ENCODE data around the gene PPM1G. TPM values are rescaled to one million over a fixed set of nuclear protein-coding genes. Genes with fewer than 3 reads are reported as not detected.
A peak's percentile ranks its signal among the peaks of the same experiment; 100 is the strongest.

PPM1G gene
- total RNA-seq, 2 experiments from 2014 or later, result 136 to 159 TPM

DNA sequence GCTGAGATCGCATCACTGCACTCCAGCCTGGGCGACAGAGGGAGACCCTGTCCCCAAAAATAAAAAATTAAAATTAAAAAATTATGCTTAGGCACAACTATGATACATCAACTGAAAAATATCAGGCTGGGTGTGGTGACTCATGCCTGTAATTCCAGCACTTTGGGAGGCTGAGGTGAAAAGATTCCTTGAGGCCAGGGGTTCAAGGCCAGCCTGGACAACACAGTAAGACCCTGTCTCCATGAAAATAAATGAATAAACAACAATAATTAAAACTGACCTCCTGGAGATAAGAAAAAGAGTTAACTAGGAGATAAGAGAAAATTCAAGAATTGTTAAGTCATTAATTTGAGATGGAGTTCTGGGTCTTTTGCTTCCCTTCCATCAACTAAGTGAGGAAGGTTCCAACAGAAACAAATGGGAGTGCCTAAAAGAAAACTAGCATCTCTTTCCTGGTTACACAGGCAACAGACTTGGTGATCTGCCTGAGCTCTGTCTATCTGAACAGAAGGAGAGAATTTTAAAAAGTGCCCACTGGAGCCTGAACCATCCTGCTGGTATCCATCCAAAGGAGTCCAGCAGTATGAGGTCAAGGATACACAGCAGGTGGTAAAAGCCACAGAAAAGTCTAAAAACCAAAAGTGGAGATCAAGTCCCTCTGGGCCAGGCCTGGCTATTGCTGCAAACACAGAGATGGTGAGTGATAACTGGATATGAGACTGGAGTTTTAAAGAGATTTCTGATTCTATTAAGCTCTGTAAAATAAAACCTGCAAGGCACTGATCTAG, 8.8 kb downstream of the PPM1G start:
- CTCF ChIA-PET, result interaction anchor here (0.7 to 1.9 kb wide), 2 partner anchors 282 to 283 kb away, joined by 3 to 4 read pairs; no protein-coding TSS in a partner anchor
- peaks cover 32% of the 10 kb centered on the region for H3K36me3 Mint-ChIP-seq
- no peak for DNase-seq
- peak overlapping the region; percentile 12 for H3K27ac Mint-ChIP-seq
- peaks cover 36% of the 10 kb centered on the region for H3K4me1 Mint-ChIP-seq
- H3K4me3 Mint-ChIP-seq, result no peak overlapping the region
- ATAC-seq, result no peak
- H3K27me3 Mint-ChIP-seq, result no peaks in the 10 kb centered on the region
- no peaks in the 10 kb centered on the region for H3K9me3 Mint-ChIP-seq (ENCODE audit: low read depth)

DNA sequence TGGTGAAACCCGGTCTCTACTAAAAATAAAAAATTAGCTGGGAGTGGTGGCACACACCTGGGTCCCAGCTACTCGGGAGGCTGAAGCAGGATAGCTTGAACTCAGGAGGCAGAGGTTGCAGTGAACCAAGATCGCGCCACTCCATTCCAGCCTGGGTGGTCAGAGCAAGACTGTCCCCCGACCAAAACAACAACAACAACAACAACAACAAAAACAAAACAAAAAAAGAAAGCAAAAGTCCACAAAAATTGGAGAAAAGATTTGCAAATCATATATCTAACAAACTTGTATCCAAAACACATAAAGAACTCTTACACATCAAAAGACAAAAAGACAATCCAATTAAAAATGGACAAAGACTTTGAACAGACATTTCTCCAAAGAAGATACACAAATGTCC, 10.4 kb downstream of the PPM1G start:
- H3K36me3 Mint-ChIP-seq, result peaks cover 33% of the 10 kb centered on the region
- H3K4me3 Mint-ChIP-seq, result no peak overlapping the region
- CTCF ChIA-PET, result no interaction called here
- no peak for DNase-seq
- H3K27ac Mint-ChIP-seq, result peak overlapping the region; percentile 61
- H3K27me3 Mint-ChIP-seq, result no peaks in the 10 kb centered on the region
- H3K9me3 Mint-ChIP-seq (ENCODE audit: low read depth), result no peaks in the 10 kb centered on the region
- peaks cover 40% of the 10 kb centered on the region for H3K4me1 Mint-ChIP-seq
- ATAC-seq, result no peak

DNA sequence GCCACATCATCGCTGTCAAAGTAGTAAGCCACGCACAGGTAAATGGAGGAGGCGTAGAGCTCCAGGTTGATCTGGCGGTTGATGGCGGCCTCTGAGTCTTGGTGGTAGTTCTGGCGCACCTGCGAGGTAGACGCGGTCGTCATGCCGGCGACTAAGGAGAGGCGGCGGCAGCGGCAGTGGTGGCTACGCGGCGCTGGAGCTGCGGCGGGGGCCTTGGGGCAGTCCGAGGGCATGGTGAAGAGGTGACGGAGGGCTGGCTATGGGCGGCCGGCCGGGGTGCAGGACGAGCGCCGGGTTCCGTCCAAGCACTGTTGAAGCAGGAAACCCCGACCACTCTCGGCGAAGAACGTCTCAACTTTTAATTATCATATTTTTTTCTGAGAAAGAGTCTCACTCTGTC, 16.2 kb downstream of the PPM1G start:
- Mint-ChIP-seq H3K9me3 (ENCODE audit: low read depth) (no peaks in the 10 kb centered on the region), H3K27ac (peak overlapping the region; percentile 23), H3K4me3 (no peak overlapping the region), H3K36me3 (peaks cover 43% of the 10 kb centered on the region), H3K4me1 (peaks cover 35% of the 10 kb centered on the region), H3K27me3 (no peaks in the 10 kb centered on the region)
- ATAC-seq (no peak), DNase-seq (no peak)
- CTCF ChIA-PET, result no interaction called here

DNA sequence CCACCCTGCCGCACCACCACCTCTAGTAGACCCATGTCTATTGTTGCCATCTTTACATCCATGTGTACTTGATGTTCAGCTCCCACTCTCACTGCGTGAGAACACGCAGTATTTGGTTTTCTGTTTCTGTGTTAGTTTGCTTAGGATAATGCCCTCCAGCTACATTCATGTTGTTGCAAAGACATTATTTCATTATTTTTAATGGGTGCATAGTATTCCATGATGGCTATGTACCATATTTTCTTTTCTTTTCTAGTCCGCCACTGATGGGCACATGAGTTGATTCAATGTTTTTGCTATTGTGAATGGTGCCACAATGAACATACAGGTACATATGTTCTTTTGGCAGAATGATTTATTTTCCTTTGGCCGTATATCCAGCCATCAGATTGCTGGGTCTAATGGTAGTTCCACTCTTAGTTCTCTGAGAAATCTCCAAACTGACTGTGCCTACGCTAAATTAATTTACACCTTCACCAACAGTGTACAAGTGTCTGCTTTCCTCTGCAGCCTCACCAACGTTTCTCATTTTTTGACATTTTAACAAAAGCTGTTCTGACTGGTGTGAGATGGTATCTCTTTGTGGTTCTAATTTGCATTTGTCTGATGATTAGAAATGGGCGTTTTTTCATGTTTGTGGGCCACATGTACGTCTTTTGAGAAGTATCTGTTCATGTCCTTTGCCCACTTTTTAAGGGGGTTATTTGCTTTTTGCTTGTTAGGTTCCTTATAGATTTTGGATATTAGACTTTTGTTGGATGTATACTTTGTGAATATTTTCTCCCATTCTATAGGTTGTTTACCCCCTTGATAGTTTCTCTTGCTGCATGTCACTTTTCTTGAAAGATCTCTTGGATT, 18.3 kb downstream of the PPM1G start:
- Mint-ChIP-seq H3K27ac (peak overlapping the region; percentile 58), H3K9me3 (ENCODE audit: low read depth) (no peaks in the 10 kb centered on the region), H3K4me1 (peaks cover 27% of the 10 kb centered on the region), H3K4me3 (no peak overlapping the region), H3K27me3 (no peaks in the 10 kb centered on the region), H3K36me3 (peaks cover 42% of the 10 kb centered on the region)
- ATAC-seq (no peak), DNase-seq (no peak)
- CTCF ChIA-PET, result no interaction called here

DNA sequence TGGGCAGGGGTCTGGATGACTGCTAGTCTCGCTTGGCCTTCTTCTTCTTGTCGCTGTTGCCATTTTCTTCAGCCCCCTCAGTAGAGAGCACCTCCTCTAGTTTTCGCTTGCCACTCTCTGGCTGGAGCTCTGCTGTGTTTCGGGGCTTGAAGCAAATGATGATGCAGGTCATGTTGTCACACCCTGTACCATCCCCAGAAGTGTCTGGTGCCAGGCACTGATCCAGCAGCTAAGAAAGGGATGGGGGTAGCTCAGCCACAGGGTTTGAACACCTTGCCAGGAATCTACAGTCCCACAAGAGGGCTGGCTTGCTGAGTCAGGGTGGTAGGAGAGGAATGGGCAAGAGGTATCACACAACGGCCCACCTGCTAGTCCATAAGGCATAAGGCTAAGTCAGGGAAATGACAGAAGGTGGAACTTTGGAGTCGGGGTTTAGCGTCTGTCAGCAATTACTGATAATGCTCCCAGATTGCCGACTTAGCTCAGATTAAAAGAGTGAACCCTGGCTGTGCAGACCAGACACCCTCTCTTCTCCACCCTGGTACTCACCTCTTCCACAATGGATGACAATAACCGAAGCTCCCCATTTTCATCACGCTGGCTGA, 27.7 kb downstream of the PPM1G start:
- H3K36me3 Mint-ChIP-seq, result peaks cover 44% of the 10 kb centered on the region

GRCh38 chr2:27380626-27381545, 28.5 kb downstream of the PPM1G start, which contains the start of gene ZNF513:
TSS of gene ZNF513 (minus strand) at chr2:27380734. CDS start at chr2:27380526, 208 bp downstream.
- no peaks in the 10 kb centered on the region for H3K27me3 Mint-ChIP-seq
- peak; percentile 91 for ATAC-seq

More for the DNA sequence above, 27.7 kb downstream of the PPM1G start:
- Mint-ChIP-seq H3K4me3 (peak overlapping the region; percentile 6), H3K9me3 (ENCODE audit: low read depth) (no peaks in the 10 kb centered on the region), H3K4me1 (peaks cover 21% of the 10 kb centered on the region), H3K27me3 (no peaks in the 10 kb centered on the region), H3K27ac (peak overlapping the region; percentile 84)
- ATAC-seq (no peak), DNase-seq (no peak)
- CTCF ChIA-PET, result interaction anchor here (3.4 kb wide), 1 partner anchor 10 kb away, joined by 20 read pairs; the partner anchor contains the start of gene SNX17

DNA sequence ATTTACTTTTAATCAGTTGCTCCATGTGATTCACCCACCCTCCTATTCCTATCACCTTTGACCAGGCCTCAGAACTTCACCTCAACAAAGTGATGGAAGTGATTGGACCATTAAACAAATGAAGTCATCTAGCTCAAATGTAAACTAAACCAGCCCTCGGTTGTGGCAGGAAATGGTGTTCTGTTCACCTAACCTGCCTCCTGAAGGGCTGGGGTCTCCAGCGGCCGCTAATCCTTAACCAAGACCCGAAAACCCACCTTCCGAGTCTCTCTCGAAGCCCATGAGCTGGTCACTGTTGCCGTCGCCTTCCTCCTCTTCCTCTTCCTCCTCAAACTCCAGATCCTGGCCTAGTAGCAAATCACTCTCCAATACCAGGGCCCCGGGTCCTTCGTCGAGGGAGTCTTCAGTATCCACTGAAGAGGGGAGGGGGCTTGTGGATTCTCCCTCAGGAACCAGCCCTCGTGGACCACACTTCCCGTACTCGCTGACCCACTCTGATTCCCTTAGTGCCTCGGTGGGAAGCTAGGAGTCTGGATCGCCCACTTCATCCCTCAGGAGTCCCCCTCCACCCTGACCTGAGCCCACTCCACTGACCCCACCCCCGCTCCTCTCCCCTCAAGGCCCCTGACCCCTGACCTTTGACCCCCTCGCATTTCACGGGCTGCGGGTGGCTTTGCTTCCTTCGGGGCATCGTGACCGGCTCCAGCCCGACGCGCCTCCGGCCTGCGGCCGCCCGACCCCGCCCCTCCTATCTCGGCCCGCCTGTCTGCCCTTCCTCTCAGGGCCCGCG, 29.4 kb downstream of the PPM1G start:
- DNase-seq (peak; percentile 81), ATAC-seq (peak; percentile 66)
- Mint-ChIP-seq H3K9me3 (ENCODE audit: low read depth) (no peaks in the 10 kb centered on the region), H3K27ac (peak overlapping the region; percentile 96), H3K4me3 (peak overlapping the region; percentile 84), H3K27me3 (no peaks in the 10 kb centered on the region), H3K4me1 (peaks cover 21% of the 10 kb centered on the region), H3K36me3 (peaks cover 41% of the 10 kb centered on the region)
- CTCF ChIA-PET, result interaction anchor here (0.9 to 3.4 kb wide), 6 partner anchors 9 to 303 kb away, joined by 3 to 20 read pairs (median 3); partner anchors contain the start of gene SNX17

More at GRCh38 chr2:27380626-27381545, 28.5 kb downstream of the PPM1G start, which contains the start of gene ZNF513:
- peak; percentile 93 for DNase-seq
- H3K4me1 Mint-ChIP-seq, result peaks cover 21% of the 10 kb centered on the region
- CTCF ChIA-PET, result interaction anchor here (1.3 to 3.4 kb wide), 2 partner anchors 10 to 50 kb away, joined by 3 to 20 read pairs; partner anchors contain the start of gene SNX17
- peaks cover 46% of the 10 kb centered on the region for H3K36me3 Mint-ChIP-seq
- peak within 1 kb of the TSS; percentile 96 for H3K27ac Mint-ChIP-seq
- no peaks in the 10 kb centered on the region for H3K9me3 Mint-ChIP-seq (ENCODE audit: low read depth)
- H3K4me3 Mint-ChIP-seq, result peak within 1 kb of the TSS; percentile 84

DNA sequence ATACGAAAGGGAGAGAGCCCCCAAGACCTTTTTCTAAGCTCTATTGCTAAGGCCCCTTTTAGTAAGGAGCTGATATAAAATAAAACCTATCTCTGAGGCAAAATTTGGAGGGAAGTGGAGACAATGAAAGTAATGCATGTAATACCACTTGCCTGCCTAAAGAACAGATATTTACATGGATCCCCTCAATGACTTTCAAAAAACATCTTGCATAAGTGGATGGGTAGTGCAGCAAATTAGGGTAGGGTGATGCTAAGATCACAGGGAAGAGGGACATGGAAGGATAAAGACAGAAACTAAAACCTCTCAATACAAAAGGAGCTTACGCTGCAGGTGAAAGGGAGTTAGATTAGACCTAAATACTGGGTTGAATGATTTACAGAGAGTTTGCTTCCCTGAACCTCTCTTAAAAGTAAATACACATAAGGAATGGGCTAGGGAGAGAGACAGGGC, 30.0 kb downstream of the PPM1G start:
- CTCF ChIA-PET, result interaction anchor here (0.9 to 3.4 kb wide), 6 partner anchors 8 to 304 kb away, joined by 3 to 20 read pairs (median 3); partner anchors contain the start of gene SNX17
- H3K4me3 Mint-ChIP-seq, result peak overlapping the region; percentile 84

DNA sequence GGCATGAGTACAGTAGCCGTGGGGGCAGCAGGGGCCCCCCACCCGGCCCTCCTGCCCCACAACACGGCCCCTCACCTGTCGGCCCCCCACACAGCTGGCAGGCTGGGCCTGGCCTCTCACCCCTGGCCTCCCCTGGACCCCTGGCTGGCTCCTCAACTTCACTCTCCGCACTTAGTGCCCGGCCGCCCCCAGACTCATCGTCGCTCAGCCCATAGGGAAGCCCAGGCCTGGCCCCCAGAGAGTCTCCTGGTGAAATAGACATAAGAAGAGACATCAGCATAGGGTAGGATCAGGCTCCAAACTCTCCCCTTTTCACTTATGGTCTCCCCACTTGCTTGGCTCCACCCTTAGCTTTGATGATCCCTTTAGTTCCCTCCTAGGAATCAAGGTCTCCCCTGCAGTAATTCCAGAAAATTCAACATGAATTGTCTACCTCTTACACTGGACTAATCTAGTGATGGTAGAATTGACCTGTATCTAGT, 30.5 kb downstream of the PPM1G start:
- Mint-ChIP-seq H3K4me3 (peak overlapping the region; percentile 84), H3K4me1 (peaks cover 24% of the 10 kb centered on the region), H3K9me3 (ENCODE audit: low read depth) (no peaks in the 10 kb centered on the region), H3K27me3 (no peaks in the 10 kb centered on the region), H3K27ac (peak overlapping the region; percentile 96), H3K36me3 (peaks cover 42% of the 10 kb centered on the region)
- CTCF ChIA-PET, result interaction anchor here (0.9 to 3.4 kb wide), 3 partner anchors 8 to 99 kb away, joined by 3 to 20 read pairs (median 3); partner anchors contain the start of gene SNX17
- ATAC-seq (no peak), DNase-seq (no peak)

More for the DNA sequence above, 30.0 kb downstream of the PPM1G start:
- Mint-ChIP-seq H3K4me1 (peaks cover 24% of the 10 kb centered on the region), H3K36me3 (peaks cover 43% of the 10 kb centered on the region), H3K9me3 (ENCODE audit: low read depth) (no peaks in the 10 kb centered on the region), H3K27ac (peak overlapping the region; percentile 96), H3K27me3 (no peaks in the 10 kb centered on the region)
- ATAC-seq, result no peak
- no peak for DNase-seq

DNA sequence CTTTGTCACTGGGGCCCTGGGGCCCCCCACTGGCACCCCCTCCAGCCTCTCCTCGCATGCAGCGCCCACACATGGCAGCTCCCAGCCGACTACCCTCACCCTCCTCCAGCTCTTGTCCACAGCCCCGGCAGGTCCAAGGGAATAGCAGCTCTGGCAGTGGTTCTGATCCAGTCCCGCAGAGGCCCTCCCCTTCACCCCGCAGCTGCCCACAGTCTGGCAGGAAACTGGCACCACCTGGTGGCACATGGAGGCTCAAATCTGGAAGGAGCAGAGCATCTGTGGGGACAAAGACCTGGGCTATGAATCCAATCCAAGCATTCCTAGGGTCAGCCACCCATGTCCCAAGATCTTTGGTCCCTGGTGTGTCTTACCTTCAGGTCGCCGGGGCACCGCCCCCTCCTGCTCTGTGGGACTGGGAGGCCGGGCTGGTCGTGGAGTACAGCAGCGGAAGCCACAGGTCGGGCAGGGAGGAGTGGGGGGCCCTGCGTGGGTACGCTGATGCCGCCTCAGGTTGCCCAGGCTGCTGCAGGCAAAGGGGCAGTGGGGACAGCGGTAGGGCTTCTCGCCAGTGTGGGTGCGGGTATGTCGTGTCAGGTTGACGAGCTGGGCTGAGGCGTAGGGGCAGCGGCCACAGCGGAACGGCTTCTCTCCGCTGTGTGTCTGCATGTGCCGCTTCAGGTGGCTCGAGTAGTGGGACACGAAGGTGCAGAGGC, 31.1 kb downstream of the PPM1G start:
- ATAC-seq (no peak), DNase-seq (no peak)
- H3K4me3 Mint-ChIP-seq, result no peak overlapping the region

More for the DNA sequence above, 31.1 kb downstream of the PPM1G start:
- Mint-ChIP-seq H3K27ac (no peak overlapping the region), H3K27me3 (no peaks in the 10 kb centered on the region), H3K9me3 (ENCODE audit: low read depth) (no peaks in the 10 kb centered on the region), H3K36me3 (peaks cover 43% of the 10 kb centered on the region), H3K4me1 (peaks cover 28% of the 10 kb centered on the region)
- CTCF ChIA-PET, result interaction anchor here (0.6 kb wide), 1 partner anchor 1411 kb away, joined by 3 read pairs; no protein-coding TSS in a partner anchor
